Calu3 (cell line): ENCODE data around the gene WDR45B. TPM values are rescaled to one million over a fixed set of nuclear protein-coding genes. Genes with fewer than 3 reads are reported as not detected.

ENCODE experiments used
- BruUV-seq: library from RNA; stranded (reverse); fragments of 400-500 nt; replicated peaks from 2 replicates; lab custom pipeline; 2021; lab: Mats Ljungman, UMichigan
- CTCF ChIA-PET: fragments of 300-600 bp; sonication (Branson Sonifier 250); formaldehyde crosslinking; loops from one replicate; lab custom pipeline; 2022; ENCODE audit warnings: antibody characterized with exemption; lab: Charles Lee
- DNase-seq: peaks from one replicate; pipeline ENCODE4 v3.0.0; 2022
- H3K27ac Mint-ChIP-seq: one replicate; pipeline ENCODE4 v1.8.0; 2022; ENCODE audit warnings: mixed read lengths; ENCODE audit not compliant: unreplicated experiment
- H3K27me3 Mint-ChIP-seq: one replicate; pipeline ENCODE4 v1.8.0; 2022; ENCODE audit warnings: mixed read lengths; ENCODE audit not compliant: unreplicated experiment
- H3K36me3 Mint-ChIP-seq: one replicate; pipeline ENCODE4 v1.8.0; 2022; ENCODE audit warnings: mild to moderate bottlenecking, moderate library complexity, mixed read lengths; ENCODE audit not compliant: insufficient read depth, unreplicated experiment
- H3K4me1 Mint-ChIP-seq: one replicate; pipeline ENCODE4 v1.8.0; 2022; ENCODE audit warnings: mild to moderate bottlenecking, low read depth, mixed read lengths; ENCODE audit not compliant: unreplicated experiment
- H3K4me3 Mint-ChIP-seq: one replicate; pipeline ENCODE4 v1.8.0; 2022; ENCODE audit warnings: mild to moderate bottlenecking, low read depth, moderate library complexity, mixed read lengths; ENCODE audit not compliant: unreplicated experiment
- H3K9me3 Mint-ChIP-seq: one replicate; pipeline ENCODE4 v1.8.0; 2022; ENCODE audit warnings: low read depth, mixed read lengths; ENCODE audit not compliant: unreplicated experiment
- CTCF ChIP-seq: fragments of 200-600 bp; IDR thresholded peaks from one replicate; pipeline ENCODE4 v1.8.0; 2022; ENCODE audit warnings: antibody characterized with exemption; ENCODE audit not compliant: unreplicated experiment
- intact Hi-C: fragments of 100-400 bp; cut with micrococcal nuclease; formaldehyde crosslinking; loops from one replicate; pipeline ENCODE4 v1.10.0; 2022; ENCODE audit not compliant: unreplicated experiment
- total RNA-seq: library from RNA; stranded (reverse); gene quantifications from 2 replicates; pipeline ENCODE4 v1.2.3, GENCODE V29; 2022

Gene WDR45B
- total RNA-seq, 1 experiment from 2014 or later: 108 TPM

- no TSS peak for BruUV-seq
- intact Hi-C loops: no loop called here
- H3K9me3 Mint-ChIP-seq: no peaks in the 10 kb centered on the region
- H3K4me1 Mint-ChIP-seq: peaks cover 21% of the 10 kb centered on the region
- H3K27ac Mint-ChIP-seq: peak overlapping the region; percentile 64
- CTCF ChIA-PET: no interaction called here
- no peak for TF ChIP-seq CTCF
- peak overlapping the region; percentile 84 for H3K4me3 Mint-ChIP-seq
- peak; percentile 27 for DNase-seq
- H3K36me3 Mint-ChIP-seq: peaks cover 82% of the 10 kb centered on the region
- no peaks in the 10 kb centered on the region for H3K27me3 Mint-ChIP-seq
Observed at GRCh38 chr17:82645516-82645915, 2.7 kb downstream of the WDR45B start.

- DNase-seq: no peak
- TF ChIP-seq CTCF: no peak
- Mint-ChIP-seq H3K27me3 (no peaks in the 10 kb centered on the region), H3K4me3 (no peak overlapping the region), H3K36me3 (peaks cover 87% of the 10 kb centered on the region), H3K27ac (no peak overlapping the region), H3K4me1 (peaks cover 10% of the 10 kb centered on the region), H3K9me3 (peaks cover 3% of the 10 kb centered on the region)
- intact Hi-C loops: no loop called here
- no TSS peak for BruUV-seq
- CTCF ChIA-PET: no interaction called here
Observed at GRCh38 chr17:82644148-82644547, 4.1 kb downstream of the WDR45B start.

GRCh38 chr17:82642022-82642421 is 6.2 kb downstream of the WDR45B start:
- BruUV-seq: no TSS peak
- CTCF ChIA-PET: no interaction called here

DNA sequence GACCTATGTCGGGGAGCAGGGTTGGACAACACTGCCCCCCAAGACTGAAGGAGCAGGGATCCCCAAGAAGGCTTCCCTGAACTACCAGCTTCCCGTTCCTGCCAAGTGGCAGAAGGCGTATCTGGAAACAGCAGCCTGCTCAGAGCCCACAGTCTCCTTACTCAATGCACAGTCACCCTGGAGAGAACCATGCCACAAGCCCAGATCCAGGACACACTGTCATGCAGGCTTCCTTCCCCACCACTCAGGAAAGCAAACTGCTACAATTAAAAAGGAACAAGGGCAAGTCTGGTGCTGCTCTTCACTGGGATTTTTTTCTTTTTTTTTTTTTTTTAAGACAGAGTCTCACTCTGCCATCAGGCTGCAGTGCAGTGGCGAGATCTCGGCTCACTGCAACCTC is 8.2 kb downstream of the WDR45B start:
- Mint-ChIP-seq H3K9me3 (peaks cover 9% of the 10 kb centered on the region), H3K36me3 (peaks cover 83% of the 10 kb centered on the region), H3K27ac (no peak overlapping the region), H3K4me3 (no peak overlapping the region), H3K4me1 (peaks cover 21% of the 10 kb centered on the region), H3K27me3 (peaks cover 7% of the 10 kb centered on the region)
- CTCF ChIA-PET: interaction anchor here (0.7 kb wide), 2 partner anchors 52 to 131 kb away, joined by 3 to 4 read pairs; no protein-coding TSS in a partner anchor
- TF ChIP-seq CTCF: no peak
- intact Hi-C loops: no loop called here
- DNase-seq: no peak
- BruUV-seq: no TSS peak

More at GRCh38 chr17:82642022-82642421, 6.2 kb downstream of the WDR45B start:
- Mint-ChIP-seq H3K27ac (no peak overlapping the region), H3K9me3 (peaks cover 9% of the 10 kb centered on the region), H3K27me3 (peaks cover 2% of the 10 kb centered on the region), H3K4me1 (peaks cover 16% of the 10 kb centered on the region), H3K36me3 (peaks cover 89% of the 10 kb centered on the region), H3K4me3 (no peak overlapping the region)
- no peak for DNase-seq
- intact Hi-C loops: no loop called here
- TF ChIP-seq CTCF: no peak
